Measurements from ENCODE around the gene ZNF326.

Gene ZNF326

DNA sequence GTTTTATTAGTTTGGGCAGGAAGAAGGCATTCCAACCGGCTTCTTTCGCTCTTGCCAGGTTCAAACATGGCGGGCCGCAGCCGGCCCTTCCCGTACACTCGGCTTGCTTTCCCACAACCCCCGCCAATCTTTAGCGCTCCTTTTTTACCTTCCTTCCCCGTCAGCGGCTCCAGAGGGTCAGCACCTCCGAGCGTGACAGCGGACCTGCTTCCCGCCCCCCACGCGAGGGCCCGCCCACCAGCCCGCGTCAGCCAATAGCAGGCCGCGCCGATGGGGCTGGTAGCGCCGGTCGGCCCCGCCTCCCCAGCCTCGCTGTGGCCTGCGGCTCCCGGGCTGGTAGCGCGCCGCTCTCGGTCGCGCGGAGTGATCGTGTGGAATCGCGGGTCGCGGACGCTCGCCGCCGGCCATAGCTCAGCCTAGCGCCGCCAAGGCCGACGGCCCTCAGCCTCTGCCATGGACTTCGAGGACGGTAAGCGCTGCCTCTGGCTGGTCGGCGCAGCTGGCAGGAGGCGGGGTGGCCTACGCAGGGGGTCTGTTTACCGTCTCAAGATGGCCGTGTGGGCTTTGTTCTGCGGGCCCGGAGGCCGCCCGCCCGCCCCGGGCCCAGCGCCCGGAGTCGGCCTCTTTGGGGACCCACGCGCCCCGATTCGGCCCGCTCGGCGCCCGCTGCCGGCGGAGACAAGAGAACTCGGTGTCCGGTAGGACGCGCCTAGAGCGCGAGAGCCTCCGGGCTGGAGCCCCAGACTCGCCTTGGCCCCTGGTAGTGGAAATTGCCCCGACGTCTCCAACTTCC is at the start of gene ZNF326:
TSS of gene ZNF326 (plus strand) at position 306 of the 793 bp plus-strand sequence. CDS start at position 454, 148 bp downstream.
- peak; percentile 99 for DNase-seq

- no peak for DNase-seq
Measured at GRCh38 chr1:89945852-89946476, 48.9 kb upstream of the ZNF326 start.

DNA sequence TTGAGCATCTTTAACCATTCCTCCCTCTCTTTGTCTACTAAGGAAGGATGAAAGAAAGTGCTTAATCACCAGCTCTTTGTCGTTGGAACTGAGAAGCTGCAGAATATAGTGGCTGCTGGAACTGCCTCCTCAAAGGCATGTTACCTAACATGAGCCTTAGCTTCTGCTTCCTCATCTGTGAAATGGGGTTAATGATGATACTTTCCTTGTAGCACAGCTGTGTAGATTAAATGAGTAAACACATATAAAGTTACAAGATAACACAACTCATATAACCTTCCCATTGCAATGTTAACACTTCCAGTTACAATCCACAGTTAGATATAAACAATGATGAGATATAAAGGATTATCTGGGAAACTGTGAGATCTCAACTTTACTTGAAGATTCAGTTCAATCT is 48.4 kb upstream of the ZNF326 start:
- no peak for DNase-seq

DNA sequence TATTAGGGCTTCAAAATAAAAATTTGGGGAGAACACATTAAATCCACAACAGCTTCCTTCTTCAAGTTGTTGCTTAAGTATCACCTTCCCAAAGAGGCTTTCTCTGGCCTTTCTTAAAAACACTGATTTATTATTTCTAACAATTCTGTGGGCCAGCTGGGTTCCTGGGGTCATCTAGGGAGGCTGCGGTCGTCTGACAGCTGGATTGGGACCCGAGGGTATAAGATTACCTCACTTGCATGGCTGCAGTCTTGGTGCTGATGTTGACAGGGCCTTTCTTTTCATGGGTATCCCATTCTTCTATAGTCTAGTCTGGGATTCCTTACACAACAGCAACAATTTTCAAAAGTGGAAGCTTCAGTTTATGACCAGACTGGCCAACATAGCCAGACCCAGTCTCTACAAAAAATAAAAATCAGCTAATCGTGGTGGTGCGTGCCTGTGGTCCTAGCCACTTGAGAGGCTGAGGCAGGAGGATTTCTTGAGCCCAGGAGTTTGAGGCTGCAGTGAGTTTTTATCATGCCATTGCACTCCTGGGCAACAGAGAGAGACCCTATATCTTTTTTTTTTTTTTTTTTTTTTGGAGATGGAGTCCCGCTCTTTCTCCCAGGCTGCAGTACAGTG is 46.1 kb upstream of the ZNF326 start:
- DNase-seq = no peak

DNA sequence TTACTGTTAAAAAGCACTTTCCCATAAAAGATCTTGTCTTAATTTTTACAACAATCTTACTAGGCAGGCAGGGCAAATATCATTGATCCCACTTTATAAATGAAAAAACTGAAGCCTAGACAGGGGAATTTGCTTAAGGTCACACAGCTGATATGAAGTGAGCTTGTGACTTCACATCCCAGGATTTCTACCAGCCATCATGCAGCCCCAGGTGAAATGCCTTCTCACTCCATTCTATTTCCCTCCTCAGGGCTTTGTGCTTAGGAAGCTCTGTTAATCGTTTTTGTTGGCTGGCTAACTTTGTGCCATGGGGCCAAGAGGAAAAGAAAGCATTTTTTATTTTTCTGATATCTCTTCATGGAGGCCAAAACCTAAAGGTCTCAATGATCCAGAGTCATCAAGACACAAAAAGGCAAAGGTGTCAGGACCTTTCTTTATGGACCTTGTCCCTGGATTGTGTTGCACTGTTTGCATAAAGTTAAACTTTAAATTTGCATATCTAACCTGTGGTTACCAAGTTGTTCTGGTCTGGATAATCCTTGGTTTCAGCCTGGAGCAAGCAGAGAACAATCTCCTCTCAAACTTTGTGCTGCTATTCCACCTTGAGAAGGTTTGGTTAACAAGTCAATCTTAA is 44.8 kb upstream of the ZNF326 start:
- no peak for DNase-seq

DNA sequence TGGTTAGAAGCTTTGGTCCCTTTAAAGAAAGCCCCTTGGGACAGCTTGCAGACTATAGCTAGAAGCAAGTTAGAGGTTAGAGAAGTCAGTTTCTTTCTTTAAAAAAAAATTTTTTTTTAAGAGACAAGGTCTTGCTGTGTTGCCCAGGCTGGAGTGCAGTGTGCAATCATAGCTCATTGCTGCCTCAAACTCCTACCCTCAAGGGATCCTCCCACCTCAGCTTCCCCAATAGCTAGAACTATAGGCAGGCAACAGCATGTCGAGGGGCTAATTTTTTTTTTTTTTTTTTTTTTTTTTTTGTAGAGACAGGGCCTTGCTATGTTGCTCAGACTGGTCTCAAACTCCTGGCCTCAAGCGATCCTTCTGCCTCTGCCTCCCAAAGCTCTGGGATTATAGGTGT is 44.2 kb upstream of the ZNF326 start:
- no peak for DNase-seq

GRCh38 chr1:89951766-89952604 is 42.9 kb upstream of the ZNF326 start:
- no peak for DNase-seq

DNA sequence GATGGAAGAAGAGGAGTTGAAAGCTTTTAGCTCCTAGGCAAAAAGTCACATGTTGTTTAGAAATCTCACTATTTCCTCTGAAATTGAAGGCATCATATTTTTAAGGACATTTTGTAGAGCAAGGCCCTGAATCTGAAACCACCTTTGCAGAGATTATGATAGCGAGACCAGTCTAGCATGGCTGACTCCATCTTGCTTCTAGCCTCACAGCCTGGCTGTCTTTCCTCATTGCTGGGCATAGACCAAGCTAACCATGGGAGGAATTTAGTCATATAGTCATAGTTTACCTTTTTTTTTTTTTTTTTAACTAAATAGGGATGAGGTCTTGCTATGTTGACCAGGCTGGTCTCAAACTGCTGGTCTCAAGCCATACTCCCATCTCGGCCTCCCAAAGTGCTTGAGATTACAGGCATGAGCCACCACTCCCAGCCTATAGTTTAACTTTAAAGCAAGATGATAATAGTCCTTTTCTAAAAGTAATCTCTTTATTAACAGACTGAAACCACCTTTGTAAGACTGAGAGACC is 42.2 kb upstream of the ZNF326 start:
- no peak for DNase-seq

- DNase-seq = no peak
Measured at GRCh38 chr1:89953131-89953626, 41.7 kb upstream of the ZNF326 start.

DNA sequence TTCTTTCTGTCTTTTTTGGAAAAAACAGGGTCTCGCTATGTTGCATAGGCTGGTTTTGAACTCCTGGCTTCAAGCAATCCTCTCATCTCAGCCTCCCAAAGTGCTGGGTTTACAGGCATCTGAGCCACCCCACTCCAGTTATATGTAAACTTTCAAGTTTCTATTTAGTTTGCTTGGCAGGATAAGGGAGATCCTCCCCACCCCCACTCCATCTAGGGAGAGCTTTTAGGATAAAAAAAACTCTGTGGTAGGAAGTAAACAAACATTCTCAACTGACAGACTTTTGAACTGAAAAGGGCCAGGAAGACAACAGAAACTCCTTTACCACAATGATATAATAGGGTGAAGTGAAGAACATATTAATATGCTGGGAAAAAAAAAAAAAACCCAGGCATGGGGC is 41.0 kb upstream of the ZNF326 start:
- DNase-seq = no peak

GRCh38 chr1:89954401-89954800 is 40.5 kb upstream of the ZNF326 start:
- DNase-seq = no peak

GRCh38 chr1:89955311-89956205 is 39.4 kb upstream of the ZNF326 start:
- no peak for DNase-seq

GRCh38 chr1:89957107-89957506 is 37.8 kb upstream of the ZNF326 start:
- no peak for DNase-seq

- no peak for DNase-seq
Measured at GRCh38 chr1:89958851-89959654, 35.9 kb upstream of the ZNF326 start.

DNA sequence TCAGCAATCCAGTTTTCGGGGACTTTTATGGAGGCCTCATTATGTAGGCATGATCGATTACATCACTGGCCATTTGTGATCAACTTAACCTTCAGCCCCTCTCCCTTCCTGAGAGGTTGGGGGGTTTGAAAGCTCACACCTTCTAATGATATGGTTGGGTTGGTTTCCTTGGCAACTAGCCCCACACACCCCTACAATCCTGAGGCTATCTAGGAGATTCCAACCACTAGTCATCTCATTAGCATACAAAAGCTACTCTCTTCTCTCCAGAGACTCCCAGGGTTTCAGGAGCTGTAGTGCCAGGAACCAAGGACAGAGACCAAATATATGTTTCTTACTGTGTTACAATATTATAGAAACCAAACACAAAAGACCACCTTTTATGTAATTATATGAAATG is 35.2 kb upstream of the ZNF326 start:
- no peak for DNase-seq

- no peak for DNase-seq
Measured at GRCh38 chr1:89962024-89962741, 32.7 kb upstream of the ZNF326 start.

DNA sequence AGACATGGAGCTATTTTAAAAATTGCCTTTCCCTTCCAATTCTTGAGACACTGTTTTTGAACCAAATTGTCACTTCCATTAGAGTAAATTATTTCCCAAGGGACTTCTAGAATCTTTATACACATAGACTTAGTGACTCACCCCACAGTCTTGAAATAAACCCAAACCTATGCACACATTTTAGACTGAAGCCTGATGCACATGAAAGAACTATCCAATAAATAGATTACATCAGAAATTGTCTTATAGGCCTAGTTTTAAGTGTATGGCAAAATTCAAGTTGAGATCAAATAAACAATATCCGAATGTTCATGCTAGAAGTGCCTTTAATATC is 32.2 kb upstream of the ZNF326 start:
- no peak for DNase-seq

DNA sequence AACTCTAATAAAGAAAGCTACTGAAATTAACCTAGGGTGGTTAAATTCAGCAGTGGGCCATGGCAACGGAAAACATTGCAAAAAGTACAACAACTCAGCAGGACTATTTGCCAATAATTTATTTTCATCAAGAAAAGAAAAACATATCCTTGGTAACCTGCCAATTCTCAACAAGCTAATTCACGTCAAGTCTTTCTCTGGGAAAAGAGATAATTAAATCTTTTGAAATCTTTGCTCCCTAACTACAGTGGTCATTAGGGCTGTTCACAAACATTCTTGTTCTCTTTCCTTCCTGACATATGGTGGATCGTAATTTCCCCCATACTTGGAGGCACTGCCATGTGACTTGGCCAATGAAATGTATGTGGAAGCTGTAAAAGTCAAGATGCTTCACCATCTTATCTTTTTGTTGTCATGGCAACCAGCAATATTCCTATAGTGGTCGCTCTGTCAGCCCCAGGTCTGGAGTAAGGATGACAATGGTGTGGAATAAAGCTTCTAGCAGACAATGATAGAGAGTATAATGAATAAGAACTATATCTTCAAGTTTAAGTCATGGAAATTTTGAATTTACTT is 29.6 kb upstream of the ZNF326 start:
- no peak for DNase-seq

DNA sequence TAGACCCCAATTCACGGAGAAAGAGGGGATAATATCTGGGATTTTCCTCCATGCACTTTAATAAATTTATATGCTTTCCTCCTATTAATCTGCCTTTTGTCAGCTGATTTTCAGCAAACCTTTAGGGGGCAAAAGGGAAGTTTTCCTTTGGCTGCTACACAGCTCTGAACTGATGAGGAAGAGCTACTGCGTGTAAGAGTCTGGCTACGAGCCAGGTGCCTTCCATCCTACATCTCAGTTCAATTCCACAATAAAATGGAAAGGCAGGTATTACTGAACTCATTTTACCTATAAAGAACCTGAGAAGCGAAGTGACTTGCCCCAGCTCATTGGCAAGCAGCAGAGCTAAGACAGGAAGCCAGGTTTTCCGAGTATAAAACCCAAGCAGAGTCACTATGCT is 28.3 kb upstream of the ZNF326 start:
- no peak for DNase-seq
